Gastrocnemius medialis (tissue), 4 donors: ENCODE measurements around the gene SPTBN2.

Experiments used
- CTCF ChIP-seq, 5 experiments: fragments of 450-650 bp in 3 of 5; fragments of 200-600 bp in 2 of 5; sonication (generic) in 2 of 5; IDR thresholded peaks in 4 of 5; conservative IDR thresholded peaks in 1 of 5; 1 replicate in 4 of 5; 2 replicates in 1 of 5; pipeline ENCODE4 v1.5.1; 2016 to 2019; ENCODE audit warnings: antibody characterized with exemption in 5 of 5, mild to moderate bottlenecking in 3 of 5, moderate library complexity in 3 of 5
- POLR2A ChIP-seq, 2 donors: fragments of 450-650 bp; IDR thresholded peaks; one replicate each; pipeline ENCODE4 v1.6.1; 2017; ENCODE audit warnings: antibody characterized with exemption in 2 of 2, mild to moderate bottlenecking in 2 of 2, moderate library complexity in 2 of 2

GRCh38 chr11:66698491-66698890, 30.5 kb downstream of the SPTBN2 start:
- TF ChIP-seq CTCF (IDR thresholded peaks at IDR 0.05 in 4 of 5, conservative IDR thresholded peaks at IDR 0.05 in 1 of 5) (no peak), POLR2A (IDR thresholded peaks at IDR 0.05) (no peak)
